ENCODE data around the gene EDC3. TPM values are rescaled to one million over a fixed set of nuclear protein-coding genes. Genes with fewer than 3 reads are reported as not detected.

EDC3 gene
- total and polyA plus RNA-seq, 4 donors: 13.8 to 41.3 (median 28.0) TPM

- Histone ChIP-seq H3K27ac (ENCODE audit: low read depth, low read length) (peak overlapping the region; percentile 57), H3K36me3 (ENCODE audit: control insufficient read depth, insufficient read depth, low read length) (peaks cover 9% of the 10 kb centered on the region), H3K9me3 (ENCODE audit: control insufficient read depth, insufficient read depth, low read length) (no peaks in the 10 kb centered on the region), H3K4me1 (ENCODE audit: control insufficient read depth, insufficient read depth, low read length) (peaks cover 53% of the 10 kb centered on the region), H3K27me3 (ENCODE audit: control insufficient read depth, insufficient read depth, low read length) (no peaks in the 10 kb centered on the region), H3K4me3 (ENCODE audit: low read depth, low read length) (peak overlapping the region; percentile 76)
- WGBS (ENCODE audit: insufficient coverage): 27% methylated on average over 25 of the region's 38 CpGs
- DNase-seq (ENCODE audit: low read depth in 4 of 6, low spot score in 6 of 6): no peak
These were observed 81.7 kb downstream of the EDC3 start for GRCh38 chr15:74613953-74614743.

GRCh38 chr15:74613089-74613952 is 82.5 kb downstream of the EDC3 start:
- H3K36me3 ChIP-seq (ENCODE audit: control insufficient read depth, insufficient read depth, low read length): peaks cover under 1% of the 10 kb centered on the region
- no peaks in the 10 kb centered on the region for H3K27me3 ChIP-seq (ENCODE audit: control insufficient read depth, insufficient read depth, low read length)
- no peaks in the 10 kb centered on the region for H3K9me3 ChIP-seq (ENCODE audit: control insufficient read depth, insufficient read depth, low read length)
- H3K4me3 ChIP-seq (ENCODE audit: low read depth, low read length): no peak overlapping the region
- peaks cover 45% of the 10 kb centered on the region for H3K4me1 ChIP-seq (ENCODE audit: control insufficient read depth, insufficient read depth, low read length)
- WGBS (ENCODE audit: insufficient coverage): 76% methylated on average over 3 of the region's 6 CpGs
- no peak for DNase-seq (ENCODE audit: low read depth in 4 of 6, low spot score in 6 of 6)
- H3K27ac ChIP-seq (ENCODE audit: low read depth, low read length): no peak overlapping the region

- no peaks in the 10 kb centered on the region for H3K36me3 ChIP-seq (ENCODE audit: control insufficient read depth, insufficient read depth, low read length)
- no peaks in the 10 kb centered on the region for H3K27me3 ChIP-seq (ENCODE audit: control insufficient read depth, insufficient read depth, low read length)
- H3K27ac ChIP-seq (ENCODE audit: low read depth, low read length): no peak overlapping the region
- no peaks in the 10 kb centered on the region for H3K9me3 ChIP-seq (ENCODE audit: control insufficient read depth, insufficient read depth, low read length)
- H3K4me1 ChIP-seq (ENCODE audit: control insufficient read depth, insufficient read depth, low read length): peaks cover 39% of the 10 kb centered on the region
- WGBS (ENCODE audit: insufficient coverage): 85% methylated on average over 2 of the region's 2 CpGs
- no peak overlapping the region for H3K4me3 ChIP-seq (ENCODE audit: low read depth, low read length)
- DNase-seq (ENCODE audit: low read depth in 4 of 6, low spot score in 6 of 6): no peak
These were observed 83.1 kb downstream of the EDC3 start for GRCh38 chr15:74612677-74613076.

DNA sequence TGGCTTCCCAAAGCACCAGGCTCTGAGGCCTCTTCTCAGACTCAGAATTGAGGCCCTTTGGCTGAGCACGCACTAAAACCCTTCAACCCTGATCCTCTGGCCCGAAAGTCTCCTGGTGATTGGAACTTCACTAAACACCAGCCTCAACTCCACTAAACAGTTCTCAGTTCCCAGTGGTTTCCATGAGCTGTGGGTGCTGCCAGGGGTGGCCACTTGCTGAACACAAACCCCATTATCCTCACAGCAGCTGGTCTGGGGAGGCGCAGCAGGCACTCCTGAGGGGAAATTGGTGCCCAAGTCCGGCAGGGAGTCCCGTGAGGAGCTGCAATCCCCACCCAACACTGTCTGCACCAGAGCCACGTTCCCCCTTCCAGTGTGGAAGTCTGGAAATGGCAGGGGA is 84.0 kb downstream of the EDC3 start:
- H3K9me3 ChIP-seq (ENCODE audit: control insufficient read depth, insufficient read depth, low read length): no peaks in the 10 kb centered on the region
- H3K4me1 ChIP-seq (ENCODE audit: control insufficient read depth, insufficient read depth, low read length): peaks cover 36% of the 10 kb centered on the region
- 100% methylated on average over 2 of the region's 6 CpGs for WGBS (ENCODE audit: insufficient coverage)

GRCh38 chr15:74611341-74611740 is 84.5 kb downstream of the EDC3 start:
- Histone ChIP-seq H3K4me3 (ENCODE audit: low read depth, low read length) (no peak overlapping the region), H3K27ac (ENCODE audit: low read depth, low read length) (no peak overlapping the region), H3K27me3 (ENCODE audit: control insufficient read depth, insufficient read depth, low read length) (no peaks in the 10 kb centered on the region), H3K9me3 (ENCODE audit: control insufficient read depth, insufficient read depth, low read length) (no peaks in the 10 kb centered on the region), H3K36me3 (ENCODE audit: control insufficient read depth, insufficient read depth, low read length) (no peaks in the 10 kb centered on the region), H3K4me1 (ENCODE audit: control insufficient read depth, insufficient read depth, low read length) (peaks cover 31% of the 10 kb centered on the region)
- WGBS (ENCODE audit: insufficient coverage): 66% methylated on average over 11 of the region's 11 CpGs
- DNase-seq (ENCODE audit: low read depth in 4 of 6, low spot score in 6 of 6): no peak

More for the DNA sequence above, 84.0 kb downstream of the EDC3 start:
- H3K36me3 ChIP-seq (ENCODE audit: control insufficient read depth, insufficient read depth, low read length): no peaks in the 10 kb centered on the region
- no peaks in the 10 kb centered on the region for H3K27me3 ChIP-seq (ENCODE audit: control insufficient read depth, insufficient read depth, low read length)
- no peak overlapping the region for H3K27ac ChIP-seq (ENCODE audit: low read depth, low read length)
- no peak for DNase-seq (ENCODE audit: low read depth in 4 of 6, low spot score in 6 of 6)
- no peak overlapping the region for H3K4me3 ChIP-seq (ENCODE audit: low read depth, low read length)

- Histone ChIP-seq H3K4me3 (ENCODE audit: low read depth, low read length) (no peak overlapping the region), H3K9me3 (ENCODE audit: control insufficient read depth, insufficient read depth, low read length) (peaks cover 2% of the 10 kb centered on the region), H3K27me3 (ENCODE audit: control insufficient read depth, insufficient read depth, low read length) (no peaks in the 10 kb centered on the region), H3K36me3 (ENCODE audit: control insufficient read depth, insufficient read depth, low read length) (no peaks in the 10 kb centered on the region), H3K4me1 (ENCODE audit: control insufficient read depth, insufficient read depth, low read length) (peaks cover 26% of the 10 kb centered on the region), H3K27ac (ENCODE audit: low read depth, low read length) (no peak overlapping the region)
- peak in 1 of 6 donors; percentile 51 for DNase-seq (ENCODE audit: low read depth in 4 of 6, low spot score in 6 of 6)
- WGBS (ENCODE audit: insufficient coverage): 42% methylated on average over 7 of the region's 7 CpGs
These were observed 85.4 kb downstream of the EDC3 start for GRCh38 chr15:74610302-74610951.

GRCh38 chr15:74609938-74610301 is 85.9 kb downstream of the EDC3 start:
- WGBS (ENCODE audit: insufficient coverage): 86% methylated on average over 2 of the region's 3 CpGs
- peaks cover 1% of the 10 kb centered on the region for H3K36me3 ChIP-seq (ENCODE audit: control insufficient read depth, insufficient read depth, low read length)
- no peaks in the 10 kb centered on the region for H3K27me3 ChIP-seq (ENCODE audit: control insufficient read depth, insufficient read depth, low read length)
- peaks cover 28% of the 10 kb centered on the region for H3K4me1 ChIP-seq (ENCODE audit: control insufficient read depth, insufficient read depth, low read length)
- DNase-seq (ENCODE audit: low read depth in 4 of 6, low spot score in 6 of 6): no peak
- H3K4me3 ChIP-seq (ENCODE audit: low read depth, low read length): no peak overlapping the region
- no peak overlapping the region for H3K27ac ChIP-seq (ENCODE audit: low read depth, low read length)
- peaks cover 2% of the 10 kb centered on the region for H3K9me3 ChIP-seq (ENCODE audit: control insufficient read depth, insufficient read depth, low read length)

- peaks cover 32% of the 10 kb centered on the region for H3K4me1 ChIP-seq (ENCODE audit: control insufficient read depth, insufficient read depth, low read length)
These were observed 87.0 kb downstream of the EDC3 start for GRCh38 chr15:74608786-74609185.

GRCh38 chr15:74605795-74606150 is 90.1 kb downstream of the EDC3 start:
- Histone ChIP-seq H3K27ac (ENCODE audit: low read depth, low read length) (no peak overlapping the region), H3K4me3 (ENCODE audit: low read depth, low read length) (no peak overlapping the region), H3K4me1 (ENCODE audit: control insufficient read depth, insufficient read depth, low read length) (peaks cover 37% of the 10 kb centered on the region), H3K36me3 (ENCODE audit: control insufficient read depth, insufficient read depth, low read length) (peaks cover 15% of the 10 kb centered on the region), H3K27me3 (ENCODE audit: control insufficient read depth, insufficient read depth, low read length) (no peaks in the 10 kb centered on the region), H3K9me3 (ENCODE audit: control insufficient read depth, insufficient read depth, low read length) (peaks cover 2% of the 10 kb centered on the region)
- no peak for DNase-seq (ENCODE audit: low read depth in 4 of 6, low spot score in 6 of 6)
- 80% methylated on average over 1 of the region's 1 CpG for WGBS (ENCODE audit: insufficient coverage)

More at GRCh38 chr15:74608786-74609185, 87.0 kb downstream of the EDC3 start:
- WGBS (ENCODE audit: insufficient coverage): 86% methylated on average over 3 of the region's 3 CpGs
- peaks cover 3% of the 10 kb centered on the region for H3K36me3 ChIP-seq (ENCODE audit: control insufficient read depth, insufficient read depth, low read length)
- no peak overlapping the region for H3K4me3 ChIP-seq (ENCODE audit: low read depth, low read length)
- H3K9me3 ChIP-seq (ENCODE audit: control insufficient read depth, insufficient read depth, low read length): peaks cover 2% of the 10 kb centered on the region
- H3K27ac ChIP-seq (ENCODE audit: low read depth, low read length): no peak overlapping the region
- H3K27me3 ChIP-seq (ENCODE audit: control insufficient read depth, insufficient read depth, low read length): no peaks in the 10 kb centered on the region
- no peak for DNase-seq (ENCODE audit: low read depth in 4 of 6, low spot score in 6 of 6)
